IPS-15b (cell line): ENCODE measurements around the gene AMPD1.
A peak's percentile ranks its signal among the peaks of the same experiment; 100 is the strongest.

Source experiments
- H3K27me3 ChIP-seq: one replicate; pipeline ENCODE4 v1.6.1; 2013; ENCODE audit warnings: low read length; ENCODE audit not compliant: control insufficient read depth, insufficient read depth
- H3K36me3 ChIP-seq: one replicate; pipeline ENCODE4 v1.6.1; 2013; ENCODE audit warnings: low read length; ENCODE audit not compliant: control insufficient read depth, insufficient read depth
- H3K4me1 ChIP-seq: one replicate; pipeline ENCODE4 v1.6.1; 2013; ENCODE audit warnings: mild to moderate bottlenecking, low read length; ENCODE audit not compliant: control insufficient read depth, insufficient read depth
- H3K4me3 ChIP-seq: one replicate; pipeline ENCODE4 v1.5.1; 2013; ENCODE audit warnings: low read depth, low read length
- H3K9ac ChIP-seq: one replicate; pipeline ENCODE4 v1.6.1; 2013; ENCODE audit warnings: low read depth, mild to moderate bottlenecking, low read length
- H3K9me3 ChIP-seq: one replicate; pipeline ENCODE4 v1.6.1; 2013; ENCODE audit warnings: mild to moderate bottlenecking, low read length; ENCODE audit not compliant: control insufficient read depth, insufficient read depth

The AMPD1 gene

DNA sequence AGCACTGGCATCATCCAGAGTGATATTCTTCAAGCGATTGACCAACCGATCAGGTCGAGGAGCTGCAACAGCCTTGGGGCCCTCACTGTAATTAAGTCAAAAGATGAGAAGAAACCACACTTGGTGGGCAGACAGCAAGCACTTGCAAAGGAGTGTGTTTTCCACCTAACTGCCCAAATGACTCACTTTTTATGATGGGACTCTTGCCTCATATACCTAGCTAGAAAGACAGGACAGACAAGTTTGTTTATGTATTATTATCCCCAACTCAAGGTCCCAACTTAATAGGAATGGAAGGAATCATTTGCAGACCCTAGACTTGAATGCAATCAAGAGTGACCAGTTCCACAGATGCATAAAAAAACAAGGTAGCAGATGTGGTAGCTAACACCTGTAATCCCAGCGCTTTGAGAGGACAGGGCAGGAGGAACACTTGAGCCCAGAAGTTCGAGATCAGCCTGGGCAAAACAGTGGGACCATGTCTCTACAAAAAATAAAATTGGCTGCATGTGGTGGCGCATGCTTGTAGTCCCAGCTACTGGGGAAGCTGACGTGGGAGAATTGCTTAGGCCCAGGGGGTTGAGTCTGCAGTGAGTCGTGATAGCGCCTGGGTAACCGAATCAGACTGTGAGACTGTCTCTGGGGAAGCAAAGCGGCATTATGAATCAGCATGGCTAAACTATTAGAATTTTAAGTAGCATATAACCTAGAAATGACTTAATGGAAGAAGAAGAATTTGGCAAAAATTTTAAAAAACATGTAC lies 23.5 kb upstream of the AMPD1 start:
- Histone ChIP-seq H3K27me3 (no peaks in the 10 kb centered on the region), H3K36me3 (peaks cover 32% of the 10 kb centered on the region), H3K4me1 (no peaks in the 10 kb centered on the region), H3K4me3 (no peak overlapping the region), H3K9me3 (no peaks in the 10 kb centered on the region), H3K9ac (no peak overlapping the region)

DNA sequence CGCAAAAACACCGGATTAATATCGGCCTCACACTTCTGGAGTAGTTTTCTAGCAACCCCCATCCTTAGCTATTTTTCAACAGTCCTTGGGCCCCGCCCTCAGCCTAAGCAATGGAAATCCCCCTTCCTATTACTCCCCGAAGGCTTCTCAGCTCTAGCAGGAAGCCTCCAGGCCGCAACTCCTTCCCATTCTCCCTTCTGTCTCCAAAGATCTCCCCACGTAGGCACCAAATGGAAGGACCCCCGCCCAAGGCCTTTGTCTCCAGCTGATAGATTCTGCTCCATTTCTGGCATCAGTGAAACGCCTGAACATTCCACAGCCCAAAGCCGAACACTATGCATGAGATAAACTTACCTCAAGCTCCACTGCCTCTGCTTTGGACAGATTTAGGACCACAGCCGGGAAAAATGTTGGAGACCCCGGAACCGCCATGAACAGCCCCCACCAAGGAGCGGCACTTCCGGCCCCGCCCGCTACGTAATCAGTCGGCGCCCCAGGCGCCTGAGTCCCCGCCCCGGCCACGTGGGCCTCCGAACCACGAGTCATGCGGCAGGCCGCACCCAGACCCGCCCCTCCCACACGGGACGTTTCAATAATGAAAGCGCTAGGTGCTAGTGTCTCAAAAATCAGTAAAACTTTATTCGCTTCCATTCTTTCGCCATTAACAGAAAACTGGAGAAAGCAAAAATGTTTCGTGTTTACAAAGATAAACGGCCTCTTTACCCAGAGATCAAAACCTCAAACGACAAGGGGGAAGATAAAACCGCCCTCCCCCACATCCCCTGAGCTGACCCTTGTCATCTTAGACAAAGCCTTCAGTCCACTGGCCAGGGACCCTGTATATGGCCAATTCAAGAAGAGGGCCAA lies 21.2 kb upstream of the AMPD1 start, which contains the start of gene NRAS:
NRAS (minus strand) TSS at position 468 of the 867 bp plus-strand sequence. CDS start 611 bp downstream, outside the sequence.
- no peaks in the 10 kb centered on the region for H3K27me3 ChIP-seq
- H3K4me3 ChIP-seq, result peak within 1 kb of the TSS; percentile 92
- no peaks in the 10 kb centered on the region for H3K4me1 ChIP-seq
- peaks cover 17% of the 10 kb centered on the region for H3K36me3 ChIP-seq
- H3K9me3 ChIP-seq, result no peaks in the 10 kb centered on the region
- peak within 1 kb of the TSS; percentile 97 for H3K9ac ChIP-seq

DNA sequence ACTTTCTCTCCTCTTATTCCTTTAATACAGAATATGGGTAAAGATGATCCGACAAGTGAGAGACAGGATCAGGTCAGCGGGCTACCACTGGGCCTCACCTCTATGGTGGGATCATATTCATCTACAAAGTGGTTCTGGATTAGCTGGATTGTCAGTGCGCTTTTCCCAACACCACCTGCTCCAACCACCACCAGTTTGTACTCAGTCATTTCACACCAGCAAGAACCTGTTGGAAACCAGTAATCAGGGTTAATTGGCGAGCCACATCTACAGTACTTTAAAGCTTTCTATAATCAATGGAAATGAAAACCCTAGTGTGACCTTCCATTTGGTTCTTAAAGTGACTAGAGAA lies 20.6 kb upstream of the AMPD1 start:
- Histone ChIP-seq H3K9me3 (no peaks in the 10 kb centered on the region), H3K36me3 (peaks cover 11% of the 10 kb centered on the region), H3K9ac (peak overlapping the region; percentile 97), H3K27me3 (no peaks in the 10 kb centered on the region), H3K4me3 (peak overlapping the region; percentile 92), H3K4me1 (no peaks in the 10 kb centered on the region)

DNA sequence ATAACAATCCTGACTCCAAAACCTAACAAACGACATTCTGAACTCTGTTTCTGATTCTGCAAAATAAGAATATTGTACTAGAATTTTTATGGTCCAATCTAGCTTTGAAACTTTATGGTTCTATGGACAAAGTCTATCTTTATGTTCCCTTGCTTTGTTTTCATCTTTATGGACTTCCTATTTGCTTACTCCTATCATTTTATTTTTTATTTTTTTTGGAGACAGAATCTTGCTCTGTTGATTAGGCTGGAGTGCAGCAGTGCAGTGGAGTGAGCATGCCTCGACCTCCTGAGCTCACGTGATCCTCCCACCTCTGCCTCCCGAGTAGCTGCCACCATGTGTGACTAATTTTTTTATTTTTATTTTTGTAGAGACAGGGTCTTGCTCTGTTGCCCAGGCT lies 17.6 kb upstream of the AMPD1 start:
- Histone ChIP-seq H3K36me3 (peaks cover 14% of the 10 kb centered on the region), H3K4me3 (no peak overlapping the region), H3K9me3 (no peaks in the 10 kb centered on the region), H3K27me3 (no peaks in the 10 kb centered on the region), H3K9ac (no peak overlapping the region), H3K4me1 (no peaks in the 10 kb centered on the region)

DNA sequence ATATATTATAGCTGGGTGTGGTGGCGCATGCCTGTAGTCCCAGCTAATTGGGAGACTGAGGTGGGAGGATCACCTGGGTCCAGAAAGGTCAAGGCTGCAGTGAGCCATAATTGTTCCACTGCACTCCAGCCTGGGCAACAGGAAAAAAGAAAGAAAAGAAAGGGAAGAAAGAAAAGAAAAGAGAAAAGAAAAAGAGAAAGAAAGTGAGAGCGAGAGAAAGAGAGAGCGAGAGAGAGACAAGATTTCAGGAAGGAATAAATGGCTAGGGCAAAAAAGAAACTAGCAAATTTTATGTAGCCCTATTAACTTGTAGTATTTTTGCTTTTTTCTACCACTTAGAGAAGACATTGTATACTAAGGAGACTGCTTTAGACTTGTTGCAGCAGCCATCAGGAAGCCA lies 15.0 kb upstream of the AMPD1 start:
- no peaks in the 10 kb centered on the region for H3K9me3 ChIP-seq

DNA sequence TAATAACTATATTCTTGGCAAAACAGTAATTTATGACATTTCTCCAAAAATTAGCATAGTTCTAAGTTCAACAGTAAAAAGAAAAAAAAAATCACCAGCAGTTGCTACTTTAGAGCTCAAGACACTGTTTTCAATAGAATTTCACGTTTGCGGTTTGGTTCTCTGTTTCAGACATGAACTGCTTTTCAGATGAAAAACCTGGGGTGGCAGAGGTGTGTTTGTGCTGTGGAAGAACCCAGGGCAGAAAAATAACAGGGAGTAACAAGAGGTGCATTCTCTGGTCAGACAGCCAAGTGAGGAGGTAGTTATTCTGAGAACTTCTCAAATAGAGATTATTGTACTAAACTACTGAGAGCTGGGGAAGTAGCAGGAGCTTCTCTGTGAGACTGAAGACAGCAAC lies 12.3 kb upstream of the AMPD1 start:
- Histone ChIP-seq H3K4me1 (no peaks in the 10 kb centered on the region), H3K36me3 (peaks cover 14% of the 10 kb centered on the region), H3K27me3 (no peaks in the 10 kb centered on the region), H3K4me3 (no peak overlapping the region), H3K9me3 (no peaks in the 10 kb centered on the region), H3K9ac (no peak overlapping the region)

More for the DNA sequence above, 15.0 kb upstream of the AMPD1 start:
- Histone ChIP-seq H3K36me3 (peaks cover 14% of the 10 kb centered on the region), H3K4me1 (no peaks in the 10 kb centered on the region), H3K9ac (no peak overlapping the region), H3K4me3 (no peak overlapping the region), H3K27me3 (no peaks in the 10 kb centered on the region)

DNA sequence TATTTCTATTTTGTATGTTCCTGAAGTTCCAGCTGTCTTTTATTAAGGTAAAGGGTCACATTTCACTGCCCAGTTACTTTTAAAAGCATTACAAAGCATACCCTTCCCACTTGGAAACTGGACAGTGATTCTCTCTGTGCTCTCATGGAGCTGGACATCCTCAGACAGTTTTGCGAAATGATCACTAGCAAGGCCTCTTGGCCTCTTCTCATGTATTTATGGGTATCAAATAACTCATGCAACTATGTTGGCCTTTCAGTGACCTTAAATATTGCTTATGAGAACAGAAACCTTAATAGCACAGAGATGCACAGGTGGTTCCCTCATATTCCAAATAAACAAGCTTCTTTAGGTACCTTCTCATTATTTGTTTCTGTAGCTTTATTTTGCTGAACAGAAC lies 7.9 kb upstream of the AMPD1 start:
- H3K4me1 ChIP-seq, result no peaks in the 10 kb centered on the region
- no peak overlapping the region for H3K9ac ChIP-seq
- H3K27me3 ChIP-seq, result no peaks in the 10 kb centered on the region
- H3K4me3 ChIP-seq, result no peak overlapping the region
- H3K36me3 ChIP-seq, result no peaks in the 10 kb centered on the region
- no peaks in the 10 kb centered on the region for H3K9me3 ChIP-seq

DNA sequence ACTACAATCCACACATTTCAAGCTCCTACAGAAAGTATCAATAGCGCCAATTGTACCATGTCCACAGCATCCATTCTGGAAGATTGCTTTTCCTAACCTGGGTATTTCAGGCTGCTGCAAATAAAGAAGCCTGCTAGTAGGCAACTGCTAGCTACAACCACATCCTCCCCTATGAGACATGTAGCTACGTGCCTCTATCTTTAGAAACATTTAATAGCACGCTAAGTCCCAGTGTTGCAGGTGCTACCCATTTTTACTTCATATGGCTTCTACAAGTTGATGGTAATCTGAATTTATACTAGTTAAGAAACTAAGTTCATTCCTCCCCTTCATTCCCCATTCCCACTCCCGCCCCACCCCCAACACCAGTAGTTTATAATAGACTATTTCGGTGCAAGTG lies 7.4 kb upstream of the AMPD1 start:
- Histone ChIP-seq H3K4me3 (no peak overlapping the region), H3K9ac (no peak overlapping the region), H3K4me1 (no peaks in the 10 kb centered on the region)

DNA sequence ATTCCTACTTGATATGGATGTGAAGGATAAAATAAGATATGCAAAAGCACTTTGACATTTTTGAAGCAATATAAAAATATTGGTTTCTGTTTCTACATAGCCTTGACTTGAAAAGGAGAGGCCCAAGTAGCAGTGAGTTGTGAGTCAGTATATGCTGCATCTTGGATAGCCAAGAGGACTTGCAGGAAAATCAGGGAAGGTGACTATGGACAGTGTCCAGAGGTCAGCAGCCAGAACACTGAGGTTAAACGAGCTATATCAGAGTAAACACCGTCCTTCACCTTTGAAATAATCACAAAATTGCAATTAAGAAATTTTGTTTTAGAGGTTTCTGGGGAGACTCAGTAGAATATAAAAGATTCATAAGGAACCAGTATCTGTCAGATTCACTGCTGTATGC lies 6.6 kb upstream of the AMPD1 start:
- Histone ChIP-seq H3K4me1 (no peaks in the 10 kb centered on the region), H3K9me3 (no peaks in the 10 kb centered on the region), H3K9ac (no peak overlapping the region), H3K36me3 (no peaks in the 10 kb centered on the region), H3K27me3 (no peaks in the 10 kb centered on the region), H3K4me3 (no peak overlapping the region)

More for the DNA sequence above, 7.4 kb upstream of the AMPD1 start:
- H3K9me3 ChIP-seq, result no peaks in the 10 kb centered on the region
- no peaks in the 10 kb centered on the region for H3K36me3 ChIP-seq
- H3K27me3 ChIP-seq, result no peaks in the 10 kb centered on the region

DNA sequence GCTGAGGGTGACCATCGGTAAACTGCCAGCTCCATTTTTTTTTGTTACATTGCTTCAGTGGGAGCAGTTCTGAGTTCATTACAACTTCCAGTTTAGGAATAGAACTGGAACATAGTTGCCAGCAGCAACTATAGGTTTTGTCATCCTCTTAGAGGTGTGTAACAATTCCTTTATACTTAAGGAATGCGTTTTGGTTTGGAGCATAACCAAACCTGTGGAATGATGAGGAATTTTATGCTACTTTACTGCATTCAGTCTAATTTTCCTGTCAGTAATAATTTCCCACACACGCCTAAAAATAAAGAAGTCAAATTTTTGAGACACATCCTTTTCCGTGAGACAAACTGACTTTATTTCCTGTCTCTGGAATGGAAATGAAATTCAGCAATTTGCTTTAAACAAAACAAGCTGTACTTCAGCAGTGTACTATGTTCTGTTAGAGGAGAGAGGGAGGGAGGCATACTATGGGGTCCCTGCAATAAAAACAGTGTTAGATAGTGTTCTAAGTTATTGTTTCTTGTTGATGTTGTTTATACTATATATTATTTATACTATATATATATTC lies 4.8 kb upstream of the AMPD1 start:
- H3K4me3 ChIP-seq, result no peak overlapping the region
- H3K4me1 ChIP-seq, result no peaks in the 10 kb centered on the region
- H3K27me3 ChIP-seq, result no peaks in the 10 kb centered on the region
- no peaks in the 10 kb centered on the region for H3K9me3 ChIP-seq
- H3K36me3 ChIP-seq, result no peaks in the 10 kb centered on the region
- H3K9ac ChIP-seq, result no peak overlapping the region

DNA sequence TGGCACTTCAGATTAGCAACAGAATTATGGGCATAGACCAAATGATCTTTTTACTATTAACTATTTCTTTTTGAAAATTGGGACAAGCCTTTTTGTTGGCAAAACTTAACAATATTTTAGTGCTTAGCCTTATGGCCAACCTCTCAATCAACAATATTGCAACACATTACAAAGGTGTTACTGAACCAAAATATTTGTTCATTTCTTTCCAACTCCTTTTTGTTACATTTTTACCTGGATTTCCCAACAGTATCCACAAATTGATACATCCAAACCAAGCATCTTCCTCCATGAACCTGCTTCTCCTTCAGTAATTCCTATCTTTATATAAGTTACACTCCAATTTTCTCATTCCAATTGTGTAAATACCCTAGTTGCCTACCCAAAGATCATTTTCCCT lies 1.5 kb upstream of the AMPD1 start:
- Histone ChIP-seq H3K9me3 (no peaks in the 10 kb centered on the region), H3K4me3 (no peak overlapping the region), H3K36me3 (no peaks in the 10 kb centered on the region), H3K27me3 (no peaks in the 10 kb centered on the region), H3K4me1 (no peaks in the 10 kb centered on the region), H3K9ac (no peak overlapping the region)
